Endodermal cell (in vitro differentiated cells): ENCODE measurements around the gene GINS2. TPM values are rescaled to one million over a fixed set of nuclear protein-coding genes. Genes with fewer than 3 reads are reported as not detected.

Experiments used
- DNase-seq: peaks from one replicate; pipeline ENCODE4 v3.0.0-alpha.2; 2017
- H3K27ac ChIP-seq: 2 replicates; pipeline ENCODE4 v1.5.1; 2013; ENCODE audit warnings: mild to moderate bottlenecking, low read depth, low read length, moderate library complexity
- H3K27me3 ChIP-seq: 2 replicates; pipeline ENCODE4 v1.6.1; 2013; ENCODE audit warnings: mild to moderate bottlenecking, low read length, moderate library complexity; ENCODE audit not compliant: insufficient read depth, control insufficient read depth, poor library complexity, severe bottlenecking
- H3K36me3 ChIP-seq: 2 replicates; pipeline ENCODE4 v1.7.0; 2013; ENCODE audit warnings: mild to moderate bottlenecking, low read length, moderate library complexity; ENCODE audit not compliant: control insufficient read depth, insufficient read depth
- H3K4me1 ChIP-seq: one replicate; pipeline ENCODE4 v1.7.0; 2013; ENCODE audit warnings: low read length; ENCODE audit not compliant: control insufficient read depth, insufficient read depth
- H3K4me3 ChIP-seq: 2 replicates; pipeline ENCODE4 v1.5.1; 2013; ENCODE audit warnings: mild to moderate bottlenecking, low read length, moderate library complexity
- H3K9ac ChIP-seq: 2 replicates; pipeline ENCODE4 v1.6.1; 2013; ENCODE audit warnings: mild to moderate bottlenecking, low read length, moderate library complexity; ENCODE audit not compliant: poor library complexity, severe bottlenecking; ENCODE audit errors: extremely low read depth
- H3K9me3 ChIP-seq: 2 replicates; pipeline ENCODE4 v1.6.1; 2013; ENCODE audit warnings: mild to moderate bottlenecking, low read length, moderate library complexity; ENCODE audit not compliant: control insufficient read depth
- H3K27ac Mint-ChIP-seq: 2 replicates; pipeline ENCODE4 v1.8.0; 2020; ENCODE audit warnings: mixed read lengths
- H3K27me3 Mint-ChIP-seq: 2 replicates; pipeline ENCODE4 v1.8.0; 2021; ENCODE audit warnings: mild to moderate bottlenecking, mixed read lengths; ENCODE audit not compliant: insufficient read depth
- H3K36me3 Mint-ChIP-seq: 2 replicates; pipeline ENCODE4 v1.8.0; 2020; ENCODE audit warnings: low read depth, mixed read lengths
- H3K4me1 Mint-ChIP-seq: 2 replicates; pipeline ENCODE4 v1.8.0; 2020; ENCODE audit warnings: mixed read lengths
- H3K4me3 Mint-ChIP-seq: 2 replicates; pipeline ENCODE4 v1.8.0; 2020; ENCODE audit warnings: mild to moderate bottlenecking, moderate library complexity, mixed read lengths
- H3K9me3 Mint-ChIP-seq: 2 replicates; pipeline ENCODE4 v1.8.0; 2020; ENCODE audit warnings: mild to moderate bottlenecking, mixed read lengths
- CTCF ChIP-seq: fragments of 200-600 bp; sonication (generic); conservative IDR thresholded peaks from 2 replicates; pipeline ENCODE4 v1.5.0; 2021; ENCODE audit warnings: antibody characterized with exemption, mild to moderate bottlenecking
- WGBS, 2 experiments: methylation state at CpG; one replicate each; pipeline versions ENCODE4 v1.1.5 to v1.1.7; 2013; ENCODE audit warnings: missing lambda C conversion rate in 2 of 2, mixed read lengths in 1 of 2; ENCODE audit not compliant: insufficient coverage in 1 of 2, insufficient read length in 1 of 2; 5-methylcytosine and 5-hydroxymethylcytosine counted together
- total RNA-seq, 2 donors: library from RNA; stranded (reverse); fragmentation: NEBNext Ultra II Directional in 1 of 2; extraction: Animal tissue kit (Norgen Biotek cat#: 25700) in 1 of 2; gene quantifications; 2 replicates in 1 of 2; 3 replicates in 1 of 2; pipeline ENCODE4 v1.2.1, GENCODE V29; 2021

GINS2 gene
- total RNA-seq, 2 donors from 2014 or later: 32.8 to 42.3 TPM

GRCh38 chr16:85635545-85636140 is 53.1 kb downstream of the GINS2 start:
- no peaks in the 10 kb centered on the region for H3K27me3 Mint-ChIP-seq
- H3K4me3 ChIP-seq: no peak overlapping the region
- no peaks in the 10 kb centered on the region for H3K9me3 Mint-ChIP-seq
- no peaks in the 10 kb centered on the region for H3K9me3 ChIP-seq
- H3K4me3 Mint-ChIP-seq: no peak overlapping the region
- H3K27ac ChIP-seq: no peak overlapping the region
- no peak for TF ChIP-seq CTCF
- H3K36me3 Mint-ChIP-seq: peaks cover 3% of the 10 kb centered on the region
- H3K9ac ChIP-seq: no peak overlapping the region
- no peak for DNase-seq
- no peaks in the 10 kb centered on the region for H3K4me1 ChIP-seq
- 93 to 95% methylated on average over 12 to 26 of the region's 26 CpGs for WGBS, 2 experiments
- H3K27me3 ChIP-seq: no peaks in the 10 kb centered on the region
- H3K4me1 Mint-ChIP-seq: no peaks in the 10 kb centered on the region
- H3K36me3 ChIP-seq: peaks cover 9% of the 10 kb centered on the region
- no peak overlapping the region for H3K27ac Mint-ChIP-seq

GRCh38 chr16:85634747-85635544 is 53.8 kb downstream of the GINS2 start:
- no peaks in the 10 kb centered on the region for H3K27me3 Mint-ChIP-seq
- H3K4me3 Mint-ChIP-seq: no peak overlapping the region
- H3K27ac Mint-ChIP-seq: no peak overlapping the region
- no peaks in the 10 kb centered on the region for H3K4me1 ChIP-seq
- TF ChIP-seq CTCF: peak; percentile 66
- H3K27ac ChIP-seq: no peak overlapping the region
- peak; percentile 73 for DNase-seq
- H3K9me3 Mint-ChIP-seq: peaks cover 2% of the 10 kb centered on the region
- H3K36me3 Mint-ChIP-seq: peaks cover 10% of the 10 kb centered on the region
- no peak overlapping the region for H3K4me3 ChIP-seq
- H3K9me3 ChIP-seq: peaks cover under 1% of the 10 kb centered on the region
- H3K9ac ChIP-seq: no peak overlapping the region
- no peaks in the 10 kb centered on the region for H3K27me3 ChIP-seq
- WGBS, 2 experiments: 89% methylated on average over 13 to 24 of the region's 24 CpGs
- peaks cover 13% of the 10 kb centered on the region for H3K36me3 ChIP-seq
- no peaks in the 10 kb centered on the region for H3K4me1 Mint-ChIP-seq

- H3K36me3 ChIP-seq: peaks cover 23% of the 10 kb centered on the region
- Mint-ChIP-seq H3K27ac (peak overlapping the region; percentile 64), H3K9me3 (peaks cover 11% of the 10 kb centered on the region), H3K4me3 (no peak overlapping the region), H3K27me3 (no peaks in the 10 kb centered on the region), H3K36me3 (peaks cover 20% of the 10 kb centered on the region), H3K4me1 (no peaks in the 10 kb centered on the region)
- no peaks in the 10 kb centered on the region for H3K4me1 ChIP-seq
- peaks cover 11% of the 10 kb centered on the region for H3K9me3 ChIP-seq
- WGBS, 2 experiments: 94 to 98% methylated on average over 11 to 35 of the region's 35 CpGs
- DNase-seq: no peak
- no peaks in the 10 kb centered on the region for H3K27me3 ChIP-seq
- H3K9ac ChIP-seq: no peak overlapping the region
- no peak overlapping the region for H3K27ac ChIP-seq
- no peak for TF ChIP-seq CTCF
- H3K4me3 ChIP-seq: no peak overlapping the region
These were observed 54.9 kb downstream of the GINS2 start for GRCh38 chr16:85633888-85634287.
